ENCODE data around the gene MRPS18C. TPM values are rescaled to one million over a fixed set of nuclear protein-coding genes. Genes with fewer than 3 reads are reported as not detected.

MRPS18C gene
- total RNA-seq, 4 donors from 2014 or later, result 12.3 to 29.6 (median 23.9) TPM

DNA sequence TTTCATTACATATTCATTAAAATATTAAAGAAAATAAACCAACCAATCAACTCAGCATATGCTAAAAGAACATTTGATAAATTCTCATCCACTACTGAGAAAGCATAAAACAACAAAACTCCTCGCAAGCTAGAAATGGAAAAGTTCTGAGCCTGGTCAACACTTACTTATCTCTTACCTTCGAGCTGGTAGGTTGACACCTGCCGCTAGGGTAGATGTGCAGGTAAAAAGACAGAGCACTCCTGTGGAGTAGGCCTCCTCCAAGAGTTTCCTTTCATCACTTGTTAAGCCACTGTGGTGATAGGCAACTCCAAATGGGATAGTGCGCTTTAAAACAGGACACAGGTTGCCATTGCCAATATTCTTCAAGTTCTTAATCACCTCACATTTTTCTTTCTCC, 19.2 kb upstream of the MRPS18C start:
- ATAC-seq (ENCODE audit: low FRiP score) (no peak), DNase-seq (ENCODE audit: low spot score) (no peak)

GRCh38 chr4:83438719-83439118, 17.1 kb upstream of the MRPS18C start:
- DNase-seq (ENCODE audit: low spot score) (no peak), ATAC-seq (ENCODE audit: low FRiP score) (no peak)
- TF ChIP-seq, protein P1, sequence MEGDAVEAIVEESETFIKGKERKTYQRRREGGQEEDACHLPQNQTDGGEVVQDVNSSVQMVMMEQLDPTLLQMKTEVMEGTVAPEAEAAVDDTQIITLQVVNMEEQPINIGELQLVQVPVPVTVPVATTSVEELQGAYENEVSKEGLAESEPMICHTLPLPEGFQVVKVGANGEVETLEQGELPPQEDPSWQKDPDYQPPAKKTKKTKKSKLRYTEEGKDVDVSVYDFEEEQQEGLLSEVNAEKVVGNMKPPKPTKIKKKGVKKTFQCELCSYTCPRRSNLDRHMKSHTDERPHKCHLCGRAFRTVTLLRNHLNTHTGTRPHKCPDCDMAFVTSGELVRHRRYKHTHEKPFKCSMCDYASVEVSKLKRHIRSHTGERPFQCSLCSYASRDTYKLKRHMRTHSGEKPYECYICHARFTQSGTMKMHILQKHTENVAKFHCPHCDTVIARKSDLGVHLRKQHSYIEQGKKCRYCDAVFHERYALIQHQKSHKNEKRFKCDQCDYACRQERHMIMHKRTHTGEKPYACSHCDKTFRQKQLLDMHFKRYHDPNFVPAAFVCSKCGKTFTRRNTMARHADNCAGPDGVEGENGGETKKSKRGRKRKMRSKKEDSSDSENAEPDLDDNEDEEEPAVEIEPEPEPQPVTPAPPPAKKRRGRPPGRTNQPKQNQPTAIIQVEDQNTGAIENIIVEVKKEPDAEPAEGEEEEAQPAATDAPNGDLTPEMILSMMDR (IDR thresholded peaks at IDR 0.05), result no peak

More for the DNA sequence above, 19.2 kb upstream of the MRPS18C start:
- TF ChIP-seq, protein P1 (IDR thresholded peaks at IDR 0.05), result no peak

- TF ChIP-seq, protein P1 (IDR thresholded peaks at IDR 0.05), result no peak
- ATAC-seq (ENCODE audit: low FRiP score), result no peak
- DNase-seq (ENCODE audit: low spot score), result no peak
Observed at GRCh38 chr4:83440148-83440814, 15.6 kb upstream of the MRPS18C start.

DNA sequence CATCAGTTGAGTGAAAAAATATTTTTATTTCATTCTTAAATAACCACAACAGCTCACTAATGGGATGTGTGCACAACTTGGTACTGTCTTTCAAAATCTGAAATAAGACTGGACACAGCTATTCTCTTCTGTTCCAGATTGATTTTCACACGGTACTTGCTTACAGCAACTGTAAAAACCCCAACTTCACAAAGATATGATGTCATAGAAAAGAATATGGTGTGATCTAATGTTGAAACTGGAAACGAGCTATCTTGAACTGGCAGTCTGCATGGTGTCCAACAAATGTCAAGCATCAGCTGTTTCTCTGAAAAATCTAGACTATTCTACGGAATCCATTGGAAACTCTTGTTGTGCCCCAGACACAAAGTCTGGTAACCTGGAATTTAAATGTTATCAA, 15.0 kb upstream of the MRPS18C start:
- TF ChIP-seq, protein P1 (IDR thresholded peaks at IDR 0.05), result no peak
- ATAC-seq (ENCODE audit: low FRiP score), result no peak

GRCh38 chr4:83449009-83449408, 6.8 kb upstream of the MRPS18C start:
- TF ChIP-seq, protein P1 (IDR thresholded peaks at IDR 0.05), result no peak
- ATAC-seq (ENCODE audit: low FRiP score) (no peak), DNase-seq (ENCODE audit: low spot score) (no peak)

More for the DNA sequence above, 15.0 kb upstream of the MRPS18C start:
- no peak for DNase-seq (ENCODE audit: low spot score)

DNA sequence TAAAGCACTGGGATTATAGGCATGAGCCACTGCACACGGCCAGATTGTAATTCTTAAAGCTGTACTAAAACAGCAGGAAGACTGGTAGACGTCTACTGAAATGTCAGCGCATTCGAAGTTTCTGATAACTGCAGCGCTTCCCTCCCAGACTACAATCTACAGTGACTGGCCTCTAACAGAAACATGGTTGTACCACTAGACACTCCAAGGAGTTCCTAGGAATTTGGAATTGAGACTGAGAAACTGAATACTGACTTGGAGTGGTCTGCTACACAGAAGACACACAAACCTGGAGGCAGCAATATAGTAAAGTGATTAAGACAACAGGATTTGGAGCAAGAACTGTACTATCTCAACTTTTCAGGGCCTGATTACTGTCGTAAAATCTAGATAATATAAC, 1.2 kb upstream of the MRPS18C start:
- TF ChIP-seq, protein P1 (IDR thresholded peaks at IDR 0.05), result no peak
- DNase-seq (ENCODE audit: low spot score), result no peak
- ATAC-seq (ENCODE audit: low FRiP score), result no peak

DNA sequence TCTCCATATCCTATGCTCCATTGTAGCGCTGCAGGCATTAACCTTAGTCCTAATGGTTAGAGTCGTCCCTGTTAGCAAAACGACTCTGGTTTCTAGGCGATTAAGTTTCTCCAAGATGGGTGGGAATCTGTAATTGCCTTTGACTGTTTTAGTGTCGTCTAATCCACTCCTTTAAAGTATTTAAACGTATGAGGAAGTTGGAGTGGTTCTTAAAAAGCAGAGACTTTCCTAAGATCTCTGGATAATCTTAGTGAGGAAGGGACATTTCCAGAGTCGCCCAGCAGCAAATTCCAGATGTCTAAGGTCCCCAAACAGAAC, 285 bp downstream of the MRPS18C start:
- TF ChIP-seq, protein P1 (IDR thresholded peaks at IDR 0.05), result no peak
- no peak for ATAC-seq (ENCODE audit: low FRiP score)

More for the DNA sequence above, 285 bp downstream of the MRPS18C start:
- no peak for DNase-seq (ENCODE audit: low spot score)

Data from omental fat pad (tissue), 4 donors.